DOHH2 (cell line): ENCODE data around the gene NTPCR.

Source experiments
- EZH2phosphoT487 ChIP-seq: fragments of 200-600 bp; sonication (generic); IDR thresholded peaks from 2 replicates; pipeline ENCODE4 v1.6.1; 2017; ENCODE audit warnings: borderline replicate concordance, mild to moderate bottlenecking, antibody characterized with exemption, low read length, moderate library complexity, mixed read lengths
- TF ChIP-seq, protein P1 (sequence below): fragments of 200-600 bp; sonication (generic); IDR thresholded peaks from one replicate; pipeline ENCODE4 v1.5.1; 2014; ENCODE audit warnings: antibody characterized with exemption, mild to moderate bottlenecking, low read depth, low read length; ENCODE audit not compliant: poor library complexity, severe bottlenecking

DNA sequence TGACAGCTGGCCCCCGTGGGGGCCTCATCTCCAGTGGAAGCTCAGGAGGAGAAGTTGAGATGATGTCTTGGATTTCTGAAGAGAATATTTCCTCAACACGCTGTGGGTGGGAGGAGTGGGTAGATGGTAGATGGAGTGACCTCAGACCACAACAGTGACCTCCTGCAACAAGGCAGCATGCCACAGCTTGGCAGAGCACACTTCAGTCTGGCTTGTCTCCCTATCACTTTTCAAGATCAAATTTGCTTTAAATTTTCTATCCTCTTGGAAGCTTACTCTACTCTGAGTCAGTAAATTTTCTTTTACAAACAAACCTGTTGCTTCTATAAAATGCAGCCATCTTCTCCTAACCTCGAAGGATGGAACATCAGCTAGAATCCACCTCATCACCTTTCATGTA is 59.7 kb downstream of the NTPCR start:
- TF ChIP-seq, protein P1, sequence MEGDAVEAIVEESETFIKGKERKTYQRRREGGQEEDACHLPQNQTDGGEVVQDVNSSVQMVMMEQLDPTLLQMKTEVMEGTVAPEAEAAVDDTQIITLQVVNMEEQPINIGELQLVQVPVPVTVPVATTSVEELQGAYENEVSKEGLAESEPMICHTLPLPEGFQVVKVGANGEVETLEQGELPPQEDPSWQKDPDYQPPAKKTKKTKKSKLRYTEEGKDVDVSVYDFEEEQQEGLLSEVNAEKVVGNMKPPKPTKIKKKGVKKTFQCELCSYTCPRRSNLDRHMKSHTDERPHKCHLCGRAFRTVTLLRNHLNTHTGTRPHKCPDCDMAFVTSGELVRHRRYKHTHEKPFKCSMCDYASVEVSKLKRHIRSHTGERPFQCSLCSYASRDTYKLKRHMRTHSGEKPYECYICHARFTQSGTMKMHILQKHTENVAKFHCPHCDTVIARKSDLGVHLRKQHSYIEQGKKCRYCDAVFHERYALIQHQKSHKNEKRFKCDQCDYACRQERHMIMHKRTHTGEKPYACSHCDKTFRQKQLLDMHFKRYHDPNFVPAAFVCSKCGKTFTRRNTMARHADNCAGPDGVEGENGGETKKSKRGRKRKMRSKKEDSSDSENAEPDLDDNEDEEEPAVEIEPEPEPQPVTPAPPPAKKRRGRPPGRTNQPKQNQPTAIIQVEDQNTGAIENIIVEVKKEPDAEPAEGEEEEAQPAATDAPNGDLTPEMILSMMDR: no peak
- TF ChIP-seq EZH2phosphoT487: no peak
